Measurements from ENCODE around the gene NAT16. TPM values are rescaled to one million over a fixed set of nuclear protein-coding genes. Genes with fewer than 3 reads are reported as not detected.
"Not testable (repeated sequence)": the region's sequence is repeated elsewhere in the genome, so short reads cannot be mapped to it uniquely, and the experiment has no call there.

NAT16 gene
- polyA plus RNA-seq, 1 of the 3 experiments (the other 2 are of a cell fraction) = 0.64 TPM

GRCh38 chr7:101132626-101133600 lies 47.2 kb downstream of the NAT16 start:
- H3K4me2 ChIP-seq = peak overlapping the region; percentile 96
- 0 out of 4 replicates have a peak overlapping the region, but pooled peaks of 1 of the 2 experiments have one; percentile 85 for H3K4me3 ChIP-seq (ENCODE audit: low read depth in 2 of 2, low read length in 1 of 2)
- H3K27me3 ChIP-seq (ENCODE audit: insufficient read depth); DNase-seq; H3K9me2 ChIP-seq; H3K9me3 ChIP-seq; H2AFZ ChIP-seq (ENCODE audit: low read depth); POLR2A ChIA-PET: not testable (repeated sequence)
- peak overlapping the region in 1 of 2 experiments; percentile 98; a peak in 2 of 4 replicates for H3K27ac ChIP-seq (ENCODE audit: low read depth in 2 of 2, low read length in 1 of 2)
- peaks cover 24 to 93% of the 10 kb centered on the region in 2 experiments for H3K36me3 ChIP-seq (replicated peaks in 1 of 2; ENCODE audit: control insufficient read depth in 1 of 2, insufficient read depth in 2 of 2, low read length in 1 of 2)
- CTCF ChIA-PET = interaction anchor here (0.7 to 4.7 kb wide), 10 partner anchors 11 to 238 kb away, joined by 3 to 38 read pairs (median 4); partner anchors contain the start of gene NAT16
- 79% methylated on average over 18 of the region's 18 CpGs for WGBS (ENCODE audit: low lambda C conversion rate)
- peak overlapping the region; percentile 95 for H3K9ac ChIP-seq
- peaks cover 99% of the 10 kb centered on the region for H3F3A ChIP-seq (replicated peaks; ENCODE audit: insufficient read depth)
- peaks cover 53% of the 10 kb centered on the region for H3K79me2 ChIP-seq (ENCODE audit: insufficient read depth)
- TF ChIP-seq JUND (IDR thresholded peaks at IDR 0.05) = peak; percentile 5; the same call in 1 of the 2 replicates
- TF ChIP-seq ZBTB33 (IDR thresholded peaks at IDR 0.05; ENCODE audit: borderline replicate concordance, low read depth) = 0 out of 2 replicates have a peak, but pooled peaks have one; percentile 20
- TF ChIP-seq RXRA (IDR thresholded peaks at IDR 0.05; ENCODE audit: borderline replicate concordance, low read depth) = peak; percentile 7; the same call in 1 of the 2 replicates
- TF ChIP-seq TEAD4 (IDR thresholded peaks at IDR 0.05; ENCODE audit: borderline replicate concordance, insufficient read depth) = 0 out of 2 replicates have a peak, but pooled peaks have one; percentile 17
- TF ChIP-seq EP300 (IDR thresholded peaks at IDR 0.05; ENCODE audit: borderline replicate concordance in 1 of 2, low read depth in 1 of 2, low read length in 1 of 2) = 0 out of 4 replicates have a peak, but pooled peaks of 1 of the 2 experiments have one; percentile 32
- peaks cover 9 to 30% of the 10 kb centered on the region in 2 experiments; a peak in 3 of 4 replicates for H3K4me1 ChIP-seq (ENCODE audit: control insufficient read depth in 1 of 2, insufficient read depth in 2 of 2, low read depth in 1 of 2, low read length in 1 of 2)
- H4K20me1 ChIP-seq (ENCODE audit: insufficient read depth) = peaks cover 100% of the 10 kb centered on the region

GRCh38 chr7:101129603-101130117 lies 50.4 kb downstream of the NAT16 start:
- POLR2A ChIA-PET = no interaction called here
- peaks cover 76% of the 10 kb centered on the region for H4K20me1 ChIP-seq (ENCODE audit: insufficient read depth)

More at GRCh38 chr7:101129603-101130117, 50.4 kb downstream of the NAT16 start:
- no peak for TF ChIP-seq FOXM1 (IDR thresholded peaks at IDR 0.05; ENCODE audit: low read depth)
- no peak for TF ChIP-seq FOSL2 (IDR thresholded peaks at IDR 0.05; ENCODE audit: borderline replicate concordance, low read depth)
- 0 out of 2 replicates have a peak, but pooled peaks have one; percentile 4 for TF ChIP-seq ELF1 (IDR thresholded peaks at IDR 0.05)
- TF ChIP-seq POLR2AphosphoS5 (IDR thresholded peaks at IDR 0.05; ENCODE audit: low read depth, low read length) = peak; percentile 69
- TF ChIP-seq RXRA (IDR thresholded peaks at IDR 0.05; ENCODE audit: borderline replicate concordance, low read depth) = 0 out of 2 replicates have a peak, but pooled peaks have one; percentile 10
- no peak for TF ChIP-seq EP300 (IDR thresholded peaks at IDR 0.05; ENCODE audit: borderline replicate concordance in 1 of 2, low read depth in 1 of 2, low read length in 1 of 2)
- TF ChIP-seq SIN3A (IDR thresholded peaks at IDR 0.05; ENCODE audit: borderline replicate concordance, low read depth, low read length) = no peak
- no peak for TF ChIP-seq YY1 (IDR thresholded peaks at IDR 0.05; ENCODE audit: low read depth)
- TF ChIP-seq JUND (IDR thresholded peaks at IDR 0.05) = peak; percentile 21; the same call in 1 of the 2 replicates
- Histone ChIP-seq H3K4me1 (ENCODE audit: control insufficient read depth in 1 of 2, insufficient read depth in 2 of 2, low read depth in 1 of 2, low read length in 1 of 2) (peaks cover 20 to 38% of the 10 kb centered on the region in 2 experiments; a peak in 3 of 4 replicates), H3K9me3 (no peaks in the 10 kb centered on the region), H3K4me2 (peak overlapping the region; percentile 96), H3K79me2 (ENCODE audit: insufficient read depth) (peaks cover 73% of the 10 kb centered on the region), H3K27me3 (ENCODE audit: insufficient read depth) (no peaks in the 10 kb centered on the region), H3K27ac (ENCODE audit: low read depth in 2 of 2, low read length in 1 of 2) (peak overlapping the region in 1 of 2 experiments; percentile 98; a peak in 2 of 4 replicates), H3K9me2 (no peaks in the 10 kb centered on the region), H3F3A (replicated peaks; ENCODE audit: insufficient read depth) (peaks cover 97% of the 10 kb centered on the region), H3K4me3 (ENCODE audit: low read depth in 2 of 2, low read length in 1 of 2) (peak overlapping the region; percentile 25 to 85; a peak in 3 of 4 replicates), H3K9ac (peak overlapping the region; percentile 95), H3K36me3 (replicated peaks in 1 of 2; ENCODE audit: control insufficient read depth in 1 of 2, insufficient read depth in 2 of 2, low read length in 1 of 2) (peaks cover 13 to 74% of the 10 kb centered on the region in 2 experiments), H2AFZ (ENCODE audit: low read depth) (no peak overlapping the region)
- no peak for DNase-seq
- CTCF ChIA-PET = interaction anchor here (1.0 to 1.4 kb wide), 2 partner anchors 14 to 235 kb away, joined by 3 to 7 read pairs; no protein-coding TSS in a partner anchor
- WGBS (ENCODE audit: low lambda C conversion rate) = 84% methylated on average over 3 of the region's 3 CpGs

All from SK-N-SH (cell line).